MM.1S (cell line): ENCODE results near the gene PUS10.

Source experiments
- CTCF ChIP-seq: fragments of 300-600 bp; sonication (generic); IDR thresholded peaks from 2 replicates; pipeline ENCODE4 v1.5.1; 2016; ENCODE audit warnings: antibody characterized with exemption, low read length, mixed read lengths
- EZH2 ChIP-seq: fragments of 300-600 bp; sonication (generic); optimal IDR thresholded peaks from 2 replicates; pipeline ENCODE3; 2017; ENCODE audit warnings: low read depth, mild to moderate bottlenecking, antibody characterized with exemption, low read length, mixed read lengths
- EZH2phosphoT487 ChIP-seq: fragments of 300-600 bp; sonication (generic); IDR thresholded peaks from 2 replicates; pipeline ENCODE4 v1.6.1; 2018; ENCODE audit warnings: antibody characterized with exemption, low read length

GRCh38 chr2:60938301-60938700 is 79.8 kb downstream of the PUS10 start:
- TF ChIP-seq CTCF, result no peak
- TF ChIP-seq EZH2, result no peak
- TF ChIP-seq EZH2phosphoT487, result no peak
